SJCRH30 (cell line): Measurements from ENCODE around the gene CYREN. TPM values are rescaled to one million over a fixed set of nuclear protein-coding genes. Genes with fewer than 3 reads are reported as not detected.

Source experiments
- DNase-seq, 2 experiments: peaks; one replicate each; pipeline ENCODE4 v3.0.0-alpha.2; 2015 to 2020
- H3K27ac ChIP-seq: fragments of 250-450 bp; sonication (Bioruptor Pico); 2 replicates; pipeline ENCODE4 v1.5.1; 2020; ENCODE audit warnings: mild to moderate bottlenecking, moderate library complexity
- H3K27me3 ChIP-seq: fragments of 250-450 bp; sonication (Bioruptor Pico); 2 replicates; pipeline ENCODE4 v1.5.1; 2020; ENCODE audit warnings: mild to moderate bottlenecking, moderate library complexity
- H3K36me3 ChIP-seq: fragments of 250-450 bp; sonication (Bioruptor Pico); 2 replicates; pipeline ENCODE4 v1.5.1; 2020; ENCODE audit warnings: mild to moderate bottlenecking, moderate library complexity
- H3K4me1 ChIP-seq: fragments of 250-450 bp; sonication (Bioruptor Pico); 2 replicates; pipeline ENCODE4 v1.5.1; 2020; ENCODE audit warnings: mild to moderate bottlenecking, moderate library complexity
- H3K4me3 ChIP-seq: fragments of 250-450 bp; sonication (Bioruptor Pico); 2 replicates; pipeline ENCODE4 v1.5.1; 2020; ENCODE audit warnings: mild to moderate bottlenecking, moderate library complexity
- H3K9me3 ChIP-seq: fragments of 250-450 bp; sonication (Bioruptor Pico); replicated peaks from 2 replicates; pipeline ENCODE4 v1.5.1; 2020; ENCODE audit warnings: mild to moderate bottlenecking, moderate library complexity
- total RNA-seq: library from RNA; depleted of rRNA; stranded (reverse); fragments of >200 nt; shearing (Covaris generic); gene quantifications from 2 replicates; pipeline ENCODE4 v1.2.3, GENCODE V29; 2014

CYREN gene
- total RNA-seq, 1 experiment from 2014 or later, result 61.7 TPM

DNA sequence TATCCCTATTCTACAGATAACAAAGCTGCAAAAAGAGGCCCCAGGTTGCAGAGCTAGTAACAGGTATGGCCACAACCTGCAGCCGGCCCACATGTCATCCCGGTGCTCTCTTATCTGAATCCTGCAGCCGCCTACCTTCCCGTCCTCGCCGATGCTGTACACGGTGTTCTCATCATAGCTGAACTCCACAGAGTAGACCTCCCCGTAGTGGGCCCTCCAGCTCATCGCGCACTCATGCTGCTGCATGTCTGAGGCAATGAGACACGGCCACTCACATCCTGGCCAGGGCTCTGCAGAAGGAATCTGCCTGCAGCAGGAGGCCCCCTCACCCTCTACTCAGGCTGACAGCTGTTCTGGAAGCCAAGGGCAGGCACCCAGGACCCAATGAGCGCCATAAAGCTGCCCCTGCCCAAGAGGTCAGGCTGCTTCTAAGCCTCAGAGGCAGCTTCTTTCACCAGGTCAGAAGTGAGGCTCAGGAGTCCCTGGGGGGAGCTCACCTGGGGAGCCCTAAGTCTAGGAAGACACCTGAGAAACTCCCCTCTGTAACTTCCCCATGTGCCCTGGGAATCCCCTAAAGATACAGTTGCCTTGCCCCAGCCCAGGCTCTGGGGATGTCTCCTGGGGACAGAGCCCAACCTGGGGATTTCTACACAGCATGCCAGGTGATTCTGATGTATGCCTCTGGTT is 17.9 kb upstream of the CYREN start:
- Histone ChIP-seq H3K27ac (no peak overlapping the region), H3K9me3 (no peaks in the 10 kb centered on the region), H3K36me3 (peaks cover 7% of the 10 kb centered on the region), H3K27me3 (no peaks in the 10 kb centered on the region), H3K4me1 (no peaks in the 10 kb centered on the region), H3K4me3 (no peak overlapping the region)
- DNase-seq, result no peak

DNA sequence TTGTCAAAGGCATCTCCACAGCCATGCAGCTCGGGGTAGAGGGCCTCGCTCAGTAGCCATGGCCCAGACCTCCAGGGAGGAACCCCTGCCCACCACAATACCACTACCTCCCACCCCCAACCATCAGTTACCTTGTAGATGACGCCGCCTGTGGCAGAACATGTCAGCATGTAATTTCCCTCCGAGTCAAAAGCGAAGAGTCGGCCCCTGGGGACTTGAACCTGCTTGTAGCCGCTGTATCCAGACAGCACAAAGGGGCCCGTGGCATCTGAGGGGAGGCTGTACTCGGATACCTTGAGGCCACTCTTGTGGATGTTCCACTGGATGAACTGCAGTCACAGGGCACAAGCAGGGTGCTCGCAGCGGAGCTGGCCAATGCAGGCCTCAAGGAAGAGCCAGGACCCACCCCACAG is 16.3 kb upstream of the CYREN start:
- no peak overlapping the region for H3K4me3 ChIP-seq
- H3K36me3 ChIP-seq, result peaks cover 7% of the 10 kb centered on the region
- no peak overlapping the region for H3K27ac ChIP-seq
- no peaks in the 10 kb centered on the region for H3K4me1 ChIP-seq
- H3K9me3 ChIP-seq, result no peaks in the 10 kb centered on the region
- H3K27me3 ChIP-seq, result no peaks in the 10 kb centered on the region
- no peak for DNase-seq

DNA sequence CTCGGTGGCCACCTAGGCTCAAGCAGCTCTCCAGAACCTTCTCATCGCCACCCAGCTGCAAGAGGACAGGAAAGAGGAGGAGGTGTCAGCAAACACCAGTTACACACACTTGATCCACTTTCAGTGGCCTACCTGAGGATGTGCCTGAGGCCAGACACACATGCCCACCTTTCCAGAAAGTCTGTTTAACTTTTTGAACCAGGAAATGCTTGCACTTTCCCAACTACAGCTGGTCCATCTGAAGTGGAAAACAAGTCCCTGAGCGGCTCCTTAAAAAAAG is 15.7 kb upstream of the CYREN start:
- no peaks in the 10 kb centered on the region for H3K27me3 ChIP-seq
- DNase-seq, result no peak

DNA sequence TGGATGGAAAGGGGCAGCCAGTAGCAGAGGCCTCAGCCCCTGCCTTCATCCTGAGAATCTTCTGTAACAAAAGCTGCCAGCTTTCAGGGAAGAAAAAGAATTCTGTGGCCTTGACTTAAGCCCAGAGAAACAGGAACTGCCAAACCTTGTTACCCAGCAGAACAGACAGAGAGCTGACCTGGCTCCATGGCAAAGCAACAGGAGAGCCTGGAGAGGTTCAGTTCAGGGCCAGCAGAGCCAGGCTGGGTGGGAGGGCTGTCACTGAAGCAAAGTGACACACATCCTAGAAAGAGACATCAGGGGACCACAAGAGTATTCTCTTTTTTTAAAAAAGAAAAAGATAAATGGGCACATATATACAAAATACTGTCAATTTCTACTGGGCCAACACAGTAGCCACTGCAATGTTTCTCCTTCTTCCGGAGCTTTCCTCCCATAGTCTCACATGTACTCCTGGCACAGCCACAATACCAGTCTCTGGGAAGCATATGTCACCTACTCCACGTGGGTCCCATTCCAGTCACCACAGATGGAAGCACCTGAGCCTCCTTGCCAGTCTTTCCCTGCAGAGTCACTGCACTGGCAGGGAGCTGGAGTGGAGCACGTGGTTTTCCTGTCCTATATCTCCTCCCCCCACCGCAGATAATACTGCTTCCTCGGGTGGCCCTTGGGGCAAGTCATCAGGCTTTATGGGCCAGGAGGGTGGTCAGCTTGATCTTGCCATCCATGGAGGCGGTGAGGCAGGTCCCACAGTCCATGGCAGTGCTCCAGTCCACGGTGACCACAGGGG is 15.2 kb upstream of the CYREN start:
- no peaks in the 10 kb centered on the region for H3K4me1 ChIP-seq
- peaks cover 11% of the 10 kb centered on the region for H3K9me3 ChIP-seq
- H3K4me3 ChIP-seq, result no peak overlapping the region
- H3K27ac ChIP-seq, result no peak overlapping the region
- H3K27me3 ChIP-seq, result no peaks in the 10 kb centered on the region
- H3K36me3 ChIP-seq, result peaks cover 7% of the 10 kb centered on the region
- DNase-seq, result no peak

More for the DNA sequence above, 15.7 kb upstream of the CYREN start:
- no peak overlapping the region for H3K27ac ChIP-seq
- peaks cover 6% of the 10 kb centered on the region for H3K9me3 ChIP-seq
- H3K4me1 ChIP-seq, result no peaks in the 10 kb centered on the region
- H3K4me3 ChIP-seq, result no peak overlapping the region
- H3K36me3 ChIP-seq, result peaks cover 7% of the 10 kb centered on the region

DNA sequence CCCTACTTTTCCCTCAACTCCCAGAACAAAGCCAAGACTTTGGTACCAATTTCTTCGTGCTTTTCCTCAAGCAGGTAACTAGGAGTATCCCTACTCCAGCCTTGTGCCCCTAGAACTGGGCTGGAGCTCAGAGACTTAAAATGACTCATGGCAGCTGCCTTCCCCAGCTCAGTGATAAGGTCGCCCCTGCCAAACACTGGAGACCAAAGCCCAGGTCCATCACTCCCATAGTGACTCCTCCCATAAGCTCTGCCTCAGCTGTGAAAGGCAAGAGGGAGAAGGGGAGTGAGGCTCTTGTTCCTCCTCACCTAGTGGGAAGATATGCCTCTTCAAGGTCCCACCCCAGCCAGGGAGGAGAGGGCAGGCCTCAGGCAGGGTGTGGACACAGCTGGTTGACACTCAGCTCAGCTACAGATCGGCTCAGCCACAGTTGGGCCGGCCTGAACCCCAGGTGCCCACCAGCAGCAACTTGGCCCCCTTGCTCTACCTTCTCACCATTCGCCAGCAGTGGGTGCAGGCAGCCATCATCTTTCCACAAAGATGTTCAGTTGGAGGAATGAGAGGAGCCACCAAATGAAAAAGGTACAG is 13.8 kb upstream of the CYREN start:
- Histone ChIP-seq H3K36me3 (peaks cover 7% of the 10 kb centered on the region), H3K9me3 (peaks cover 15% of the 10 kb centered on the region), H3K4me1 (peaks cover 7% of the 10 kb centered on the region), H3K27me3 (no peaks in the 10 kb centered on the region), H3K4me3 (no peak overlapping the region), H3K27ac (no peak overlapping the region)
- no peak for DNase-seq

DNA sequence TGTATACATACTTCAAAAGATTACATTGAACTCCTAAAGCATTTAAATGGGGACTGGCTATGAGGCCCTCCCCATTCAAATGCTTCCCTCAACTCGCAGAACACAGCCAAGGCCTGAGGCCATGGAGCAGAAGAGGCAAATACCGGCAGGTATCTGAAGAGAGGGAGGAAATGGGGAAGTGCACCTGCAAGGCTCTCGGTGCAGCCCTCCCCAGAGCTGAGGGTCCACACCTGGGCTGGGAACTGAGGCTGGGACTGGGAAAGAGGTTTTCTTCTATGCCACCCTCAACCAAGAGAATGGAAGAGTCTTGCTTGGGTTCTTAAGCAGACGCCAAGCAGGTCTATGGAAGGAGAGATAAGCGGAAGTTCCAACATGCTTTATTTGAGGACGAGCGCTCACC is 13.0 kb upstream of the CYREN start:
- no peak for DNase-seq
- peaks cover 7% of the 10 kb centered on the region; the same call in 1 of the 2 replicates for H3K36me3 ChIP-seq
- peaks cover 15% of the 10 kb centered on the region for H3K9me3 ChIP-seq
- H3K27me3 ChIP-seq, result no peaks in the 10 kb centered on the region
- H3K4me3 ChIP-seq, result no peak overlapping the region
- no peak overlapping the region for H3K27ac ChIP-seq
- H3K4me1 ChIP-seq, result peaks cover 14% of the 10 kb centered on the region

DNA sequence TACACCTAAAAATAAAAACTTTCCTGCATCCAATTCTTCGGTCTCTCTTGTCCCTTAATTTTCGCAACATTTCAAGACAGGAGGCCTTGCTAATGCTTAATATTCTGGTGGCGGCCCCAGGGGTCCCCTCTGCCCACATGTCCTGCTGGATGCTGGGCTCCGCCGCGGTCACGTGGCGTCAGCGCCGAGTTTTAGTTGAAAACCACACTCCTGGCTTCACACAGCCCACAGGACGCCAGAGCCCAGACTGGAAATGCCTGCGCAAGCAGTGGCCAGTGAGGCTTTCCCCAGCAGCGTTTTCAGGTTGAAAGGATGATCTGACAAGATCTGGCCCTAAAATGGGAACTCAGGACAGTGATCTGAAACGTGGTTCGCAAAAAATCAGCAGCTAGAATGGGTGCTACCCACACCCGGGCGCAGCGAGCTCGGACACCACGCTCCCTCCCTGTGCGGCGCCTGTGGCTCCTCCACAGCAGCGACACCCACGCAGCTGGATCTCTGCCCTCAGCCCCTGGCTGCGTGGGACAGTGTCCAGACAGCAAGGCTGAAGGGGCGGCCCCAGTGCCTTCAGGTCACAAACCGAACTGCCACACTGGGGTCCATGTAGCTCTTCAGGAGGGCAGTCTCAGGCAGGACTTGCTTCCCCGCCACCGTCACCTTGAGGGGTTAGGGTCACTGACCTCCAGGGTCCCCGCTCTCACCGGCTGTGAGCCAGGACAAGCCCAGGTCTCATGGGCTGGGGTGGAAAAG is 11.6 kb upstream of the CYREN start:
- H3K4me1 ChIP-seq, result peaks cover 14% of the 10 kb centered on the region
- H3K9me3 ChIP-seq, result peaks cover 15% of the 10 kb centered on the region
- peaks cover 7% of the 10 kb centered on the region; the same call in 1 of the 2 replicates for H3K36me3 ChIP-seq
- no peaks in the 10 kb centered on the region for H3K27me3 ChIP-seq
- no peak overlapping the region for H3K4me3 ChIP-seq
- no peak for DNase-seq
- no peak overlapping the region for H3K27ac ChIP-seq

DNA sequence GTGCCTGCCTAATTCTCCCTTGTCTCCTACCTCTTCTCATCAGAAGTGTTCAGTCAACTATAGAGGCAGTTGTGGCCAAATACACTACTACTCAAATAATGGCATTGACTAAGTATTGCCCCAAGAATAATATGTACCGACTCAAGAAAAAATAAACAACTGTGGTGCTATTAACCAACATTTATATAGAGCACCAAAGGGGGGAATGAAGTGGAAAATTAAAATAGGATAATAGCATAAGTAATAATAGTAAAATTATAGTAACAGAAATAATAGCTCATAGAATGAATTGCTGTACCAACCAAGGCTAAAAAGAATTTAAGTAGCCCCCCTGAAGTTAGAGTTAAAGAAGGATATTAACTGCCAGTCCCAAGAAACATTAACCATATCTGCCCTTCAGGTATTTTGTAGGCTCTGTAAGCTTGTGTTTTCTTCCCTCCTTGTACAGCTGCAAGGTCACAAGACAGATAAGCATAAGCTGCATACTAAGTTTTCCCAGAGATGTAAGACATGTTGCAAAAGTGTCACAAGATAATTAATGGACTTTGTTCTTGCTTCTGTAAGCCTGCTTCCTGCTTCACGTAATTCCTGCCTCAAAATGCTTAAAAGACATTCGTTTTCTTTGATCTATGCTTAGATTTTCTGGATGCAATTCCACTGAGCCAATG is 10.9 kb upstream of the CYREN start:
- Histone ChIP-seq H3K27me3 (no peaks in the 10 kb centered on the region), H3K9me3 (peaks cover 15% of the 10 kb centered on the region), H3K27ac (no peak overlapping the region), H3K36me3 (peaks cover 7% of the 10 kb centered on the region; the same call in 1 of the 2 replicates), H3K4me3 (no peak overlapping the region), H3K4me1 (peaks cover 14% of the 10 kb centered on the region)
- DNase-seq, result no peak

DNA sequence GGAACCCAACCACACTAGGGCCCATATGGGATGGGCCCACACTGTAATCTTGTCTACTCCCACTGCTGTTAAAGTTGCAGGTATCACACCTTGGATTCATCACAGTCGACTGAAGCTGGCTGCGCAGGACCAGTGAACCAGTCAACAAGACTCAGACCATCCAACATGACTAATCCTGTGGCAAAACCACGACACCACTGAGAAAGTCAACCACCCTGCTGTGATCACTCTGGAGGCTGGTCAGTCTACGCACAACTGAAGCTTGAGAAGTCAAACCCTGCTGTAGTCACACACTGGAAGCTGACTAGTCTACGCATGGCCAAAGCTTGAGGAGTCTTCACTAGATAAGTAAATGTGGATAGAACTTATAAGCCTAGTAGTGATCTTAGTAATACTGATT is 9.6 kb upstream of the CYREN start:
- Histone ChIP-seq H3K36me3 (peaks cover 2% of the 10 kb centered on the region; the same call in 1 of the 2 replicates), H3K4me3 (no peak overlapping the region), H3K27ac (peak overlapping the region; percentile 53; the same call in 1 of the 2 replicates), H3K4me1 (peaks cover 14% of the 10 kb centered on the region), H3K27me3 (no peaks in the 10 kb centered on the region), H3K9me3 (peaks cover 15% of the 10 kb centered on the region)
- peak in 1 of 2 experiments; percentile 30 for DNase-seq

DNA sequence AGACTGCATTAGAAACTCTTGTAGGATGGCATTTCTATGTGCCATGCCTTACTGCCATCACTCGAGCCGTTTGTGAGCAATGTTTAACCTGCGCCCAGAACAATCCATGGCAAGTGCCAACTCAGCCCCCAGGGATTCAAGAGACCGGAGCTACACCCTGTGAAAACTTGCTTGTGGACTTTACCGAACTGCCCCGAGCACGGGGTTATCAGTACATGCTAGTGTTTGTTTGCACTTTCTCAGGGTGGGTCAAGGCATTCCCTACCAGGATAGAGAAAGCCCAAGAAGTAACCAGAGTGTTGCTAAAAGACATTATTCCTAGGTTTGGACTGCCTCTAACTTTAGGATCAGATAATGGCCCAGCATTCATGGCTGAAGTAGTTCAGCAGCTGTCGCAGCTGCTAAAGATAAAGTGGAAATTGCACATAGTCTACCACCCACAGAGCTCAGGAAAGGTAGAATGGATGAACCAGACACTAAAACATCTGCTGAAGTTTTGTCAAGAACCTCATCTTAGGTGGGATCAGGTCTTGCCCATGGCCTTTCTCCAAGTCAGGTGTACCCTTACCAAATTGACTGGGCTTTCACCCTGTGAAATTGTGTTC is 8.9 kb upstream of the CYREN start:
- H3K36me3 ChIP-seq, result no peaks in the 10 kb centered on the region; the same call in 1 of the 2 replicates
- H3K27me3 ChIP-seq, result no peaks in the 10 kb centered on the region
- H3K4me1 ChIP-seq, result peaks cover 14% of the 10 kb centered on the region
- H3K9me3 ChIP-seq, result peaks cover 15% of the 10 kb centered on the region
- peak overlapping the region; percentile 53 for H3K27ac ChIP-seq
- DNase-seq, result peak; percentile 50 to 70
- peak overlapping the region; percentile 10; the same call in 1 of the 2 replicates for H3K4me3 ChIP-seq

DNA sequence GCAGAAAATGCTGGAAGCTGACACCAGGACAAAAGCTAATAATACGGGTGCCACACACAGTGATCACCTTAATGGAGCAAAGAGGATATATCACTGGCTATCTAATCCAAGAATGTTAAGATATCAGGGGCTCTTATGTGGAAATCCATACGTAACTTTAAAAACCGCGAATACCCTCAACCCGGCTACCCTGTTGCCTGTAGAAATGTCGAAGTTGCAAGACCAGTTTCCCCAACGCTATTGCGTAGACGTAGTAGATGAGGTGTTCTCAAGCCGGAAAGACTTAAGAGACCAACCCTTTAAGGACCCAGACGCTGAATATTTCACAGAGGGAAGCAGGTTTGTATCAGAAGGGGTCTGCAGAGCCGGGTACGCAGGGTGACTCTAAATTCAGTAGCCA is 7.9 kb upstream of the CYREN start:
- Histone ChIP-seq H3K27me3 (no peaks in the 10 kb centered on the region), H3K9me3 (peaks cover 15% of the 10 kb centered on the region), H3K27ac (no peak overlapping the region), H3K36me3 (no peaks in the 10 kb centered on the region; the same call in 1 of the 2 replicates), H3K4me3 (no peak overlapping the region), H3K4me1 (peaks cover 14% of the 10 kb centered on the region)
- DNase-seq, result no peak

DNA sequence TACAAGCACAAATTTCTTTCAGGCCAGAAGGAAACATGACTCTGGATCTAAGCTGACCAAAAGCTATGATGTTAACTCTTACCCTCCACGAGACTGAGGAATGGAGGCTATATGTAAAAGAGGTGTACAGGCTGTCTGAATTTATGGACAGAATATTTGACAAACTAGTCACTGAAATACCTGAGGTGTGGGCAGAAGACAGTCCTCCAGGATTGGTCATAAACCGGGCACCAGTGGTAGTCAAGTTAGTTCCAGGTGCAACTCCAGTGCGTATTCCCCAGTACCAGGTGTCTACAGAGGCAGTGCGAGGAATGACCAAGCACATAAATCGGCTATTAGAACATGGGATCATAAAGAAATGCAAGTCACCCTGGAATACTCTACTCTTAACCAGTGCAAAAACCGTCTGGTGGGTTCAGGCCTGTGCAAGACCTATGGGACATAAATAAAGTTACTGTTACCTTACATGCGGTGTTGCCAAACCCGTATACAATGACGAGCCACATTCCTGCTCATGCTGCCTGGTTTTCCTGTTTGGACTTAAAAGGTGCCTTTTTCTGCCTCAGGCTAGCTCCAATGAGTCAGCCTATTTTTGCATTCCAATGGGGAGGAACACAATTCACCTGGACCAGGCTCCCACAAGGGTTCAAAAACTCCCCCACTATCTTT is 6.7 kb upstream of the CYREN start:
- peaks cover 15% of the 10 kb centered on the region for H3K9me3 ChIP-seq
- no peak for DNase-seq
- H3K4me1 ChIP-seq, result peaks cover 14% of the 10 kb centered on the region
- no peaks in the 10 kb centered on the region for H3K36me3 ChIP-seq
- H3K4me3 ChIP-seq, result no peak overlapping the region
- no peak overlapping the region for H3K27ac ChIP-seq
- H3K27me3 ChIP-seq, result no peaks in the 10 kb centered on the region

DNA sequence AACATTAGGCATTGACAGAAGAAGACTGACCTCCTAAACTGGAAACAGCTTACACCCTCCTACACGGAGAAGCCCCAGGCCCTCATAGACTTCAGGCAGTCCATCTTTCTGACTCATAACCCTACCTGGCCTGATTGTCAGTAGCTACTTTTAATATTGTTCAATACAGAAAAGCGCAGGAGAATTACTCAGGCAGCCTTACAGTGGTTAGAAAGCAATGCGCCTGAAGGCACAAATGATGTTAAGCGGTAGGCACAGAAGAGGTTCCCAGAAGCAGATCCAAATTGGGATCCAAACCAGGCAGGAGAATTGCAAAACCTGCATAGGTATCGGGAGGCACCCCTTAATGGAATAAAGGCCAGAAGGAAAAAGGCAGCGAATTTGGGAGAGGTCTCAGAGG is 5.4 kb upstream of the CYREN start:
- no peaks in the 10 kb centered on the region for H3K27me3 ChIP-seq
- H3K4me1 ChIP-seq, result peaks cover 14% of the 10 kb centered on the region
- H3K4me3 ChIP-seq, result no peak overlapping the region

More for the DNA sequence above, 5.4 kb upstream of the CYREN start:
- Histone ChIP-seq H3K27ac (no peak overlapping the region), H3K36me3 (no peaks in the 10 kb centered on the region), H3K9me3 (peaks cover 7% of the 10 kb centered on the region)
- DNase-seq, result no peak
